Esophagus muscularis mucosa (tissue), 4 donors: Measurements from ENCODE around the gene TBCD. TPM values are rescaled to one million over a fixed set of nuclear protein-coding genes. Genes with fewer than 3 reads are reported as not detected.

ENCODE experiments used
- DNase-seq: peaks from one replicate; pipeline ENCODE4 v3.0.0-alpha.2; 2017; ENCODE audit errors: extremely low spot score
- H3K27ac ChIP-seq, 4 donors: fragments of 200-600 bp; sonication (generic); replicated peaks in 1 of 4; 1 replicate in 3 of 4; 2 replicates in 1 of 4; pipeline ENCODE4 v1.5.1; 2016 to 2019; ENCODE audit warnings: mild to moderate bottlenecking in 1 of 4
- H3K27me3 ChIP-seq, 4 donors: fragments of 200-600 bp; sonication (generic); one replicate each; pipeline versions ENCODE4 v1.5.1 to v1.6.0; 2016 to 2019
- H3K36me3 ChIP-seq, 4 donors: fragments of 200-600 bp; sonication (generic); one replicate each; pipeline ENCODE4 v1.5.1; 2016 to 2019
- H3K4me1 ChIP-seq, 4 donors: fragments of 200-600 bp; sonication (generic); one replicate each; pipeline ENCODE4 v1.5.1; 2016 to 2019
- H3K4me3 ChIP-seq, 4 donors: fragments of 200-600 bp; sonication (generic); 1 replicate in 2 of 4; 2 replicates in 2 of 4; pipeline ENCODE4 v1.5.1; 2016 to 2019; ENCODE audit warnings: mild to moderate bottlenecking in 4 of 4, moderate library complexity in 1 of 4
- H3K9me3 ChIP-seq, 4 donors: fragments of 200-600 bp; sonication (generic); 1 replicate in 3 of 4; 2 replicates in 1 of 4; pipeline ENCODE4 v1.5.1; 2016 to 2019
- CTCF ChIP-seq, 3 experiments: fragments of 200-600 bp in 2 of 3; fragments of 450-650 bp in 1 of 3; sonication (generic) in 2 of 3; IDR thresholded peaks; one replicate each; pipeline ENCODE4 v1.5.1; 2017 to 2019; ENCODE audit warnings: antibody characterized with exemption in 3 of 3, mild to moderate bottlenecking in 2 of 3, moderate library complexity in 1 of 3
- EP300 ChIP-seq: sonication (generic); formaldehyde crosslinking; IDR thresholded peaks from one replicate; pipeline ENCODE4 v1.6.1; 2017; ENCODE audit warnings: antibody characterized with exemption
- POLR2A ChIP-seq: fragments of 450-650 bp; IDR thresholded peaks from one replicate; pipeline ENCODE4 v1.6.1; 2017; ENCODE audit warnings: antibody characterized with exemption, moderate library complexity, mild to moderate bottlenecking, low read depth
- POLR2AphosphoS5 ChIP-seq, 2 donors: sonication (generic); formaldehyde crosslinking; IDR thresholded peaks; one replicate each; pipeline ENCODE4 v1.6.1; 2017; ENCODE audit warnings: antibody characterized with exemption in 2 of 2
- WGBS: methylation state at CpG from one replicate; pipeline ENCODE4 v1.1.5; 2018; 5-methylcytosine and 5-hydroxymethylcytosine counted together
- intact Hi-C: fragments of 100-400 bp; cut with DNase I; formaldehyde crosslinking; loops from one replicate; pipeline ENCODE4 v1.15.1; 2023
- total RNA-seq, 4 donors: library from RNA; depleted of rRNA; stranded (reverse); fragments of >200 nt; gene quantifications; one replicate each; pipeline versions ENCODE4 v1.1.0 to v1.2.1, GENCODE V29; 2016

Gene TBCD
- total RNA-seq, 4 donors from 2014 or later = 38.1 to 56.7 (median 53.6) TPM

- H3K36me3 ChIP-seq = peaks cover 0 to 15% (median 4%) of the 10 kb centered on the region in 4 donors
- peaks cover 0 to 25% (median 11%) of the 10 kb centered on the region in 4 donors for H3K9me3 ChIP-seq
- H3K4me1 ChIP-seq = no peaks in the 10 kb centered on the region
- H3K27ac ChIP-seq = no peak overlapping the region
- intact Hi-C loops = no loop called here
- no peaks in the 10 kb centered on the region for H3K27me3 ChIP-seq
- TF ChIP-seq POLR2AphosphoS5 (IDR thresholded peaks at IDR 0.05) = no peak
- no peak for TF ChIP-seq EP300
- TF ChIP-seq CTCF (IDR thresholded peaks at IDR 0.05) = no peak
- H3K4me3 ChIP-seq = no peak overlapping the region
- WGBS = 97% methylated on average over 15 of the region's 33 CpGs
- no peak for DNase-seq
These were observed 205.0 kb downstream of the TBCD start for GRCh38 chr17:82956726-82957468.

GRCh38 chr17:82957469-82957795 lies 205.6 kb downstream of the TBCD start:
- no peak for DNase-seq
- H3K27ac ChIP-seq = no peak overlapping the region
- TF ChIP-seq CTCF (IDR thresholded peaks at IDR 0.05) (no peak), POLR2A (no peak), POLR2AphosphoS5 (IDR thresholded peaks at IDR 0.05) (no peak), EP300 (no peak)
- intact Hi-C loops = no loop called here
- H3K27me3 ChIP-seq = no peaks in the 10 kb centered on the region
- H3K4me1 ChIP-seq = no peaks in the 10 kb centered on the region
- 84% methylated on average over 8 of the region's 8 CpGs for WGBS
- H3K9me3 ChIP-seq = peaks cover 0 to 25% (median 11%) of the 10 kb centered on the region in 4 donors
- peaks cover 0 to 15% (median 4%) of the 10 kb centered on the region in 4 donors for H3K36me3 ChIP-seq
- H3K4me3 ChIP-seq = no peak overlapping the region

- TF ChIP-seq POLR2AphosphoS5 (IDR thresholded peaks at IDR 0.05) = no peak
- no peak for TF ChIP-seq EP300
- no peak for TF ChIP-seq POLR2A
- TF ChIP-seq CTCF (IDR thresholded peaks at IDR 0.05) = no peak
- H3K9me3 ChIP-seq = peaks cover 0 to 21% (median 11%) of the 10 kb centered on the region in 4 donors
- H3K27ac ChIP-seq = no peak overlapping the region
- H3K36me3 ChIP-seq = peaks cover 0 to 15% (median 4%) of the 10 kb centered on the region in 4 donors
- 91% methylated on average over 27 of the region's 30 CpGs for WGBS
- no peak overlapping the region for H3K4me3 ChIP-seq
- DNase-seq = no peak
- peaks cover 4 to 5% (median 4%) of the 10 kb centered on the region in 4 donors for H3K4me1 ChIP-seq
- intact Hi-C loops = no loop called here
- no peaks in the 10 kb centered on the region for H3K27me3 ChIP-seq
These were observed 206.2 kb downstream of the TBCD start for GRCh38 chr17:82957961-82958561.

- H3K4me3 ChIP-seq = no peak overlapping the region
- H3K27me3 ChIP-seq = no peaks in the 10 kb centered on the region
- H3K4me1 ChIP-seq = peaks cover 10 to 14% (median 12%) of the 10 kb centered on the region in 4 donors
- no peak overlapping the region for H3K27ac ChIP-seq
- TF ChIP-seq EP300 (no peak), POLR2AphosphoS5 (IDR thresholded peaks at IDR 0.05) (no peak), POLR2A (no peak), CTCF (IDR thresholded peaks at IDR 0.05) (no peak)
- peaks cover 0 to 15% (median 4%) of the 10 kb centered on the region in 4 donors for H3K36me3 ChIP-seq
- intact Hi-C loops = no loop called here
- peaks cover 0 to 11% (median 7%) of the 10 kb centered on the region in 4 donors for H3K9me3 ChIP-seq
- DNase-seq = no peak
- WGBS = 91% methylated on average over 28 of the region's 28 CpGs
These were observed 207.5 kb downstream of the TBCD start for GRCh38 chr17:82959242-82959930.
